K562 (cell line): ENCODE results near the gene RPLP2. TPM values are rescaled to one million over a fixed set of nuclear protein-coding genes. Genes with fewer than 3 reads are reported as not detected.

Source experiments
- ASH1L ChIP-seq: fragments of 450-650 bp; IDR thresholded peaks from 2 replicates; pipeline ENCODE4 v1.6.1; 2018; ENCODE audit warnings: borderline replicate concordance, mild to moderate bottlenecking, low read depth; ENCODE audit not compliant: partially characterized antibody
- ESRRA ChIP-seq: fragments of 450-650 bp; IDR thresholded peaks from 2 replicates; pipeline ENCODE4 v1.6.1; 2014; ENCODE audit warnings: low read depth, mild to moderate bottlenecking, moderate library complexity, borderline replicate concordance
- IRF2 ChIP-seq: sonication (generic); formaldehyde crosslinking; IDR thresholded peaks from 2 replicates; pipeline ENCODE4 v1.8.1; 2022; ENCODE audit warnings: mild to moderate bottlenecking, missing genetic modification reagents
- KAT8 ChIP-seq: fragments of 450-650 bp; IDR thresholded peaks from 2 replicates; pipeline ENCODE4 v1.6.1; 2016; ENCODE audit warnings: low read depth, mild to moderate bottlenecking
- KLF13 ChIP-seq: fragments of 450-650 bp; IDR thresholded peaks from 2 replicates; pipeline ENCODE4 v1.6.1; 2016; ENCODE audit warnings: missing genetic modification characterization, low read depth, mild to moderate bottlenecking, missing compliant biosample characterization, moderate library complexity, borderline replicate concordance
- NONO ChIP-seq, 2 experiments: fragments of 200-400 bp in 1 of 2; fragments of 450-650 bp in 1 of 2; formaldehyde crosslinking in 1 of 2; IDR thresholded peaks; 2 replicates each; pipeline ENCODE4 v1.6.1; 2017; ENCODE audit warnings: low read depth in 2 of 2, mild to moderate bottlenecking in 2 of 2, moderate library complexity in 2 of 2, low read length in 1 of 2
- NR2F6 ChIP-seq: fragments of 450-650 bp; formaldehyde crosslinking; IDR thresholded peaks from 2 replicates; pipeline ENCODE4 v1.4.0; 2020; ENCODE audit warnings: mild to moderate bottlenecking
- NR3C1 ChIP-seq: sonication (generic); formaldehyde crosslinking; IDR thresholded peaks from 2 replicates; pipeline ENCODE4 v1.8.1; 2022; ENCODE audit warnings: missing genetic modification reagents
- PHB ChIP-seq: fragments of 250-450 bp; sonication (Bioruptor Pico); IDR thresholded peaks from 2 replicates; pipeline ENCODE4 v1.5.0; 2021
- RBFOX2 ChIP-seq: fragments of 200-400 bp; formaldehyde crosslinking; IDR thresholded peaks from 2 replicates; pipeline ENCODE4 v1.6.1; 2017; ENCODE audit warnings: low read depth, mild to moderate bottlenecking, low read length, moderate library complexity
- RBM14 ChIP-seq: fragments of 200-400 bp; formaldehyde crosslinking; IDR thresholded peaks from 2 replicates; pipeline ENCODE4 v1.6.1; 2018; ENCODE audit warnings: low read depth, mild to moderate bottlenecking, low read length, moderate library complexity, borderline replicate concordance; ENCODE audit not compliant: insufficient read depth
- SMAD1 ChIP-seq: fragments of 150-350 bp; IDR thresholded peaks from 2 replicates; pipeline ENCODE4 v1.6.1; 2014; ENCODE audit warnings: low read length, low read depth; ENCODE audit not compliant: partially characterized antibody
- SRSF9 ChIP-seq: fragments of 200-400 bp; formaldehyde crosslinking; IDR thresholded peaks from 2 replicates; pipeline ENCODE4 v1.6.1; 2017; ENCODE audit warnings: low read depth, low read length, borderline replicate concordance
- STAG1 ChIP-seq: sonication (generic); formaldehyde crosslinking; IDR thresholded peaks from 2 replicates; pipeline ENCODE4 v1.5.0; 2020; ENCODE audit warnings: missing genetic modification reagents, borderline replicate concordance
- ZNF76 ChIP-seq: fragments of 250-450 bp; sonication (Bioruptor Pico); IDR thresholded peaks from 2 replicates; pipeline ENCODE4 v1.4.0; 2020; ENCODE audit warnings: mild to moderate bottlenecking, moderate library complexity, borderline replicate concordance
- ZNF780A ChIP-seq: fragments of 250-450 bp; sonication (Bioruptor Pico); IDR thresholded peaks from 2 replicates; pipeline ENCODE4 v1.5.0; 2021; ENCODE audit warnings: mild to moderate bottlenecking
- polyA plus RNA-seq, 8 experiments: library from polyadenylated mRNA; depleted of rRNA in 4 of 8; stranded (reverse) in 5 of 8; unstranded in 3 of 8; fragments of >200 nt; fragmentation: Nextera tagmentation in 2 of 8; fragmentation: Illumina TruSeq in 1 of 8; extraction: Ambion mirVana in 2 of 8; extraction: Trizol in 1 of 8; gene quantifications; 2 replicates each; pipeline versions ENCODE4 v1.2.1 to v1.2.3, GENCODE V29; 2011 to 2014; ENCODE audit warnings: inconsistent platforms in 1 of 8, missing spikeins in 1 of 8
- total RNA-seq, 7 experiments: library from RNA; depleted of rRNA in 6 of 7; stranded (reverse); fragments of >200 nt in 6 of 7; fragmentation: Illumina TruSeq in 2 of 7; extraction: Trizol in 2 of 7; gene quantifications; 2 replicates each; pipeline versions ENCODE4 v1.2.1 to v1.2.3, GENCODE V29; 2011 to 2021; ENCODE audit warnings: low replicate concordance in 1 of 7
- TF ChIP-seq, protein P1 (sequence below): fragments of 250-450 bp; sonication (Bioruptor Pico); IDR thresholded peaks from 2 replicates; pipeline ENCODE4 v1.8.0; 2021; ENCODE audit warnings: moderate library complexity, mild to moderate bottlenecking, inconsistent platforms
- TF ChIP-seq, protein P2 (sequence below): sonication (generic); formaldehyde crosslinking; IDR thresholded peaks from 2 replicates; pipeline ENCODE4 v1.8.0; 2022; ENCODE audit warnings: mild to moderate bottlenecking, missing genetic modification reagents
- TF ChIP-seq, protein P3 (sequence below): sonication (generic); formaldehyde crosslinking; IDR thresholded peaks from 2 replicates; pipeline ENCODE4 v1.8.1; 2023; ENCODE audit warnings: mild to moderate bottlenecking, missing genetic modification reagents, moderate library complexity
- TF ChIP-seq, protein P4 (sequence below): sonication (generic); formaldehyde crosslinking; IDR thresholded peaks from 2 replicates; pipeline ENCODE4 v1.8.0; 2022; ENCODE audit warnings: missing genetic modification reagents, mild to moderate bottlenecking, borderline replicate concordance
- TF ChIP-seq, protein P5 (sequence below), 2 experiments: fragments of 450-650 bp; conservative IDR thresholded peaks; 2 replicates each; pipeline ENCODE4 v1.6.1; 2017; ENCODE audit warnings: mild to moderate bottlenecking in 2 of 2, moderate library complexity in 2 of 2

RPLP2 gene
- total and polyA plus RNA-seq, 9 of the 15 experiments (the other 6 are each of a cell fraction or from before 2014, with no cell fraction given) = 528 to 3,807 (median 1,633) TPM

DNA sequence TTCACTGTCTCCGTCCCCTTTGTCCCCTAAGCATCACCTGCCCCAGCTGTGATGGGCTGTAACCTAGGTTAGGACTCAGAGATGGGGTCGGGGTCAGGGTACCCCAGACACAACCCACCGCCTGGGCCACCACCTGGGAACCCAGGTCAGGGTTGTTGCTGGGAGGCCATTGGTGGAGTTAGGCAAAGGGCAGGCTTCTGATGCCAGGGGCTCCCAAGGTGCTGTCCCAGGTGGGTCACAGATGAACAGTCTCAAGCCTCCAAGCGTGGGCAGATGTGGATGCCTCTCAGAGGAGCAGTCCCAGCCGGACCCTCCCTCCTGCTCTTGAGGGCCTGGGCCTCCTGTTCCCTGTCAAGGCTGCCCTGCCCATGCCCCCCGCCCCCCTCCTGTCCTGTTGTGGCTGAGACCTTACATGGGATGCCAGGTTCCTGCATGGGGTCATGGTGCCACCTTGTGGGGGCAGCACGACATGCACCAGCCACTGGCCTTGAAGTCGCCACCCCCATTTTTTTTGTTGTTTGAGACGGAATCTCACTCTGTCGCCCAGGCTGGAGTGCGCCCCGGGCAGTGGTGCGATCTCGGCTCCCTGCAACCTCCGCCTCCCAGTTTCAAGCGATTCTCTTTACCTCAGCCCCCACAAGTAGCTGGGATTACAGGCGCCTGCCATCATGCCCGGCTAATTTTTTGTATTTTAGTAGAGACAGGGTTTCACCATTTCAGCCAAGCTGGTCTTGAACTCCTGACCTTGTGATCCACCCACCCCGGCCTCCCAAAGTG, 44.6 kb upstream of the RPLP2 start (continued):
- TF ChIP-seq, protein P1, sequence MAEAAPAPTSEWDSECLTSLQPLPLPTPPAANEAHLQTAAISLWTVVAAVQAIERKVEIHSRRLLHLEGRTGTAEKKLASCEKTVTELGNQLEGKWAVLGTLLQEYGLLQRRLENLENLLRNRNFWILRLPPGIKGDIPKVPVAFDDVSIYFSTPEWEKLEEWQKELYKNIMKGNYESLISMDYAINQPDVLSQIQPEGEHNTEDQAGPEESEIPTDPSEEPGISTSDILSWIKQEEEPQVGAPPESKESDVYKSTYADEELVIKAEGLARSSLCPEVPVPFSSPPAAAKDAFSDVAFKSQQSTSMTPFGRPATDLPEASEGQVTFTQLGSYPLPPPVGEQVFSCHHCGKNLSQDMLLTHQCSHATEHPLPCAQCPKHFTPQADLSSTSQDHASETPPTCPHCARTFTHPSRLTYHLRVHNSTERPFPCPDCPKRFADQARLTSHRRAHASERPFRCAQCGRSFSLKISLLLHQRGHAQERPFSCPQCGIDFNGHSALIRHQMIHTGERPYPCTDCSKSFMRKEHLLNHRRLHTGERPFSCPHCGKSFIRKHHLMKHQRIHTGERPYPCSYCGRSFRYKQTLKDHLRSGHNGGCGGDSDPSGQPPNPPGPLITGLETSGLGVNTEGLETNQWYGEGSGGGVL (CRISPR knock-in tag) = no peak
- TF ChIP-seq PHB (CRISPR knock-in tag) (peak; percentile 51; the same call in 1 of the 2 replicates), SMAD1 (no peak), NR3C1 (no peak), SRSF9 (no peak), IRF2 (no peak), STAG1 (CRISPR knock-in tag) (peak; percentile 18; the same call in 1 of the 2 replicates), ESRRA (no peak), KLF13 (tag) (no peak), RBM14 (no peak), RBFOX2 (peak; percentile 29), NONO (IDR thresholded peaks at IDR 0.05; ENCODE audit: low read depth in 2 of 2, low read length in 1 of 2) (peak in 1 of 2 experiments; percentile 67; a peak in 1 of 4 replicates), NR2F6 (CRISPR knock-in tag) (no peak), ASH1L (no peak), ZNF780A (CRISPR knock-in tag) (no peak), KAT8 (no peak), ZNF76 (CRISPR knock-in tag) (no peak)
- TF ChIP-seq, protein P2, sequence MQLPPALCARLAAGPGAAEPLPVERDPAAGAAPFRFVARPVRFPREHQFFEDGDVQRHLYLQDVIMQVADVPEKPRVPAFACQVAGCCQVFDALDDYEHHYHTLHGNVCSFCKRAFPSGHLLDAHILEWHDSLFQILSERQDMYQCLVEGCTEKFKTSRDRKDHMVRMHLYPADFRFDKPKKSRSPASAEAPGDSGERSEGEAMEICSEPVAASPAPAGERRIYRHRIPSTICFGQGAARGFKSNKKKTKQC (CRISPR knock-in tag) = no peak
- TF ChIP-seq, protein P3, sequence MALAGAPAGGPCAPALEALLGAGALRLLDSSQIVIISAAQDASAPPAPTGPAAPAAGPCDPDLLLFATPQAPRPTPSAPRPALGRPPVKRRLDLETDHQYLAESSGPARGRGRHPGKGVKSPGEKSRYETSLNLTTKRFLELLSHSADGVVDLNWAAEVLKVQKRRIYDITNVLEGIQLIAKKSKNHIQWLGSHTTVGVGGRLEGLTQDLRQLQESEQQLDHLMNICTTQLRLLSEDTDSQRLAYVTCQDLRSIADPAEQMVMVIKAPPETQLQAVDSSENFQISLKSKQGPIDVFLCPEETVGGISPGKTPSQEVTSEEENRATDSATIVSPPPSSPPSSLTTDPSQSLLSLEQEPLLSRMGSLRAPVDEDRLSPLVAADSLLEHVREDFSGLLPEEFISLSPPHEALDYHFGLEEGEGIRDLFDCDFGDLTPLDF (CRISPR knock-in tag) = no peak
- TF ChIP-seq, protein P4, sequence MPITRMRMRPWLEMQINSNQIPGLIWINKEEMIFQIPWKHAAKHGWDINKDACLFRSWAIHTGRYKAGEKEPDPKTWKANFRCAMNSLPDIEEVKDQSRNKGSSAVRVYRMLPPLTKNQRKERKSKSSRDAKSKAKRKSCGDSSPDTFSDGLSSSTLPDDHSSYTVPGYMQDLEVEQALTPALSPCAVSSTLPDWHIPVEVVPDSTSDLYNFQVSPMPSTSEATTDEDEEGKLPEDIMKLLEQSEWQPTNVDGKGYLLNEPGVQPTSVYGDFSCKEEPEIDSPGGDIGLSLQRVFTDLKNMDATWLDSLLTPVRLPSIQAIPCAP (CRISPR knock-in tag) = no peak
- TF ChIP-seq, protein P5, sequence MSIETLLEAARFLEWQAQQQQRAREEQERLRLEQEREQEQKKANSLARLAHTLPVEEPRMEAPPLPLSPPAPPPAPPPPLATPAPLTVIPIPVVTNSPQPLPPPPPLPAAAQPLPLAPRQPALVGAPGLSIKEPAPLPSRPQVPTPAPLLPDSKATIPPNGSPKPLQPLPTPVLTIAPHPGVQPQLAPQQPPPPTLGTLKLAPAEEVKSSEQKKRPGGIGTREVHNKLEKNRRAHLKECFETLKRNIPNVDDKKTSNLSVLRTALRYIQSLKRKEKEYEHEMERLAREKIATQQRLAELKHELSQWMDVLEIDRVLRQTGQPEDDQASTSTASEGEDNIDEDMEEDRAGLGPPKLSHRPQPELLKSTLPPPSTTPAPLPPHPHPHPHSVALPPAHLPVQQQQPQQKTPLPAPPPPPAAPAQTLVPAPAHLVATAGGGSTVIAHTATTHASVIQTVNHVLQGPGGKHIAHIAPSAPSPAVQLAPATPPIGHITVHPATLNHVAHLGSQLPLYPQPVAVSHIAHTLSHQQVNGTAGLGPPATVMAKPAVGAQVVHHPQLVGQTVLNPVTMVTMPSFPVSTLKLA (conservative IDR thresholded peaks at IDR 0.05) = peak in 1 of 2 experiments; percentile 21; a peak in 1 of 4 replicates
